NCI-H1436 treated with DMSO at 0.1 percent for 48 hours (cell line): ENCODE measurements around the gene SPATC1L.
A peak's percentile ranks its signal among the peaks of the same experiment; 100 is the strongest.
"Not testable (repeated sequence)": the region's sequence is repeated elsewhere in the genome, so short reads cannot be mapped to it uniquely, and the experiment has no call there.

Experiments
- DNase-seq: peaks from one replicate; lab custom pipeline; 2025; lab: John Stamatoyannopoulos, UW

The SPATC1L gene

GRCh38 chr21:46183910-46184624 lies at the start of gene SPATC1L:
Gene SPATC1L, minus strand, starts transcription at chr21:46184459. Its CDS starts 1,643 bp downstream, at chr21:46182816.
- no peak for DNase-seq

- DNase-seq, result no peak
Observed at GRCh38 chr21:46229923-46230260, 45.6 kb upstream of the SPATC1L start.

- DNase-seq, result no peak
Observed at GRCh38 chr21:46229133-46229922, 45.1 kb upstream of the SPATC1L start.

- DNase-seq, result peak; percentile 60
Observed at GRCh38 chr21:46228345-46229051, 44.2 kb upstream of the SPATC1L start, which contains the start of gene LSS. Gene LSS, minus strand, starts transcription at chr21:46228774. Its CDS starts 29 bp downstream, at chr21:46228745.

GRCh38 chr21:46227811-46228344 lies 43.6 kb upstream of the SPATC1L start:
- no peak for DNase-seq

- no peak for DNase-seq
Observed at GRCh38 chr21:46226920-46227599, 42.8 kb upstream of the SPATC1L start.

GRCh38 chr21:46226146-46226545 lies 41.9 kb upstream of the SPATC1L start:
- no peak for DNase-seq

GRCh38 chr21:46223661-46224060 lies 39.4 kb upstream of the SPATC1L start:
- DNase-seq, result not testable (repeated sequence)

GRCh38 chr21:46223217-46223616 lies 39.0 kb upstream of the SPATC1L start:
- no peak for DNase-seq

GRCh38 chr21:46222436-46223116 lies 38.3 kb upstream of the SPATC1L start:
- no peak for DNase-seq

GRCh38 chr21:46221664-46222435 lies 37.6 kb upstream of the SPATC1L start:
- DNase-seq, result no peak

GRCh38 chr21:46220847-46221246 lies 36.6 kb upstream of the SPATC1L start:
- DNase-seq, result no peak

- DNase-seq, result no peak
Observed at GRCh38 chr21:46220275-46220810, 36.1 kb upstream of the SPATC1L start.

GRCh38 chr21:46219591-46220239 lies 35.5 kb upstream of the SPATC1L start:
- no peak for DNase-seq

GRCh38 chr21:46218906-46219590 lies 34.8 kb upstream of the SPATC1L start:
- DNase-seq, result no peak

GRCh38 chr21:46217511-46218196 lies 33.4 kb upstream of the SPATC1L start:
- DNase-seq, result no peak

GRCh38 chr21:46216132-46216747 lies 32.0 kb upstream of the SPATC1L start:
- no peak for DNase-seq
